Esophagus muscularis mucosa (tissue), 4 donors: ENCODE measurements around the gene NME2. TPM values are rescaled to one million over a fixed set of nuclear protein-coding genes. Genes with fewer than 3 reads are reported as not detected.

Experiments
- DNase-seq: peaks from one replicate; pipeline ENCODE4 v3.0.0-alpha.2; 2017; ENCODE audit errors: extremely low spot score
- H3K27ac ChIP-seq, 4 donors: fragments of 200-600 bp; sonication (generic); replicated peaks in 1 of 4; 1 replicate in 3 of 4; 2 replicates in 1 of 4; pipeline ENCODE4 v1.5.1; 2016 to 2019; ENCODE audit warnings: mild to moderate bottlenecking in 1 of 4
- H3K27me3 ChIP-seq, 4 donors: fragments of 200-600 bp; sonication (generic); one replicate each; pipeline versions ENCODE4 v1.5.1 to v1.6.0; 2016 to 2019
- H3K36me3 ChIP-seq, 4 donors: fragments of 200-600 bp; sonication (generic); one replicate each; pipeline ENCODE4 v1.5.1; 2016 to 2019
- H3K4me1 ChIP-seq, 4 donors: fragments of 200-600 bp; sonication (generic); one replicate each; pipeline ENCODE4 v1.5.1; 2016 to 2019
- H3K4me3 ChIP-seq, 4 donors: fragments of 200-600 bp; sonication (generic); 1 replicate in 2 of 4; 2 replicates in 2 of 4; pipeline ENCODE4 v1.5.1; 2016 to 2019; ENCODE audit warnings: mild to moderate bottlenecking in 4 of 4, moderate library complexity in 1 of 4
- H3K9me3 ChIP-seq, 4 donors: fragments of 200-600 bp; sonication (generic); 1 replicate in 3 of 4; 2 replicates in 1 of 4; pipeline ENCODE4 v1.5.1; 2016 to 2019
- EP300 ChIP-seq: sonication (generic); formaldehyde crosslinking; IDR thresholded peaks from one replicate; pipeline ENCODE4 v1.6.1; 2017; ENCODE audit warnings: antibody characterized with exemption
- POLR2A ChIP-seq: fragments of 450-650 bp; IDR thresholded peaks from one replicate; pipeline ENCODE4 v1.6.1; 2017; ENCODE audit warnings: antibody characterized with exemption, moderate library complexity, mild to moderate bottlenecking, low read depth
- POLR2AphosphoS5 ChIP-seq, 2 donors: sonication (generic); formaldehyde crosslinking; IDR thresholded peaks; one replicate each; pipeline ENCODE4 v1.6.1; 2017; ENCODE audit warnings: antibody characterized with exemption in 2 of 2
- WGBS: methylation state at CpG from one replicate; pipeline ENCODE4 v1.1.5; 2018; 5-methylcytosine and 5-hydroxymethylcytosine counted together
- intact Hi-C: fragments of 100-400 bp; cut with DNase I; formaldehyde crosslinking; loops from one replicate; pipeline ENCODE4 v1.15.1; 2023
- total RNA-seq, 4 donors: library from RNA; depleted of rRNA; stranded (reverse); fragments of >200 nt; gene quantifications; one replicate each; pipeline versions ENCODE4 v1.1.0 to v1.2.1, GENCODE V29; 2016
- TF ChIP-seq, protein P1 (sequence below), 3 experiments: fragments of 200-600 bp in 2 of 3; fragments of 450-650 bp in 1 of 3; sonication (generic) in 2 of 3; IDR thresholded peaks; one replicate each; pipeline ENCODE4 v1.5.1; 2017 to 2019; ENCODE audit warnings: antibody characterized with exemption in 3 of 3, mild to moderate bottlenecking in 2 of 3, moderate library complexity in 1 of 3

The NME2 gene
- total RNA-seq, 4 donors from 2014 or later, result 245 to 554 (median 350) TPM

- intact Hi-C loops, result no loop called here
- no peak for DNase-seq
- Histone ChIP-seq H3K27ac (no peak overlapping the region), H3K27me3 (no peaks in the 10 kb centered on the region), H3K4me1 (peaks cover 1 to 6% (median 4%) of the 10 kb centered on the region in 4 donors), H3K36me3 (no peaks in the 10 kb centered on the region), H3K9me3 (no peaks in the 10 kb centered on the region), H3K4me3 (no peak overlapping the region)
- TF ChIP-seq POLR2A (no peak), POLR2AphosphoS5 (IDR thresholded peaks at IDR 0.05) (no peak), EP300 (no peak)
- TF ChIP-seq, protein P1, sequence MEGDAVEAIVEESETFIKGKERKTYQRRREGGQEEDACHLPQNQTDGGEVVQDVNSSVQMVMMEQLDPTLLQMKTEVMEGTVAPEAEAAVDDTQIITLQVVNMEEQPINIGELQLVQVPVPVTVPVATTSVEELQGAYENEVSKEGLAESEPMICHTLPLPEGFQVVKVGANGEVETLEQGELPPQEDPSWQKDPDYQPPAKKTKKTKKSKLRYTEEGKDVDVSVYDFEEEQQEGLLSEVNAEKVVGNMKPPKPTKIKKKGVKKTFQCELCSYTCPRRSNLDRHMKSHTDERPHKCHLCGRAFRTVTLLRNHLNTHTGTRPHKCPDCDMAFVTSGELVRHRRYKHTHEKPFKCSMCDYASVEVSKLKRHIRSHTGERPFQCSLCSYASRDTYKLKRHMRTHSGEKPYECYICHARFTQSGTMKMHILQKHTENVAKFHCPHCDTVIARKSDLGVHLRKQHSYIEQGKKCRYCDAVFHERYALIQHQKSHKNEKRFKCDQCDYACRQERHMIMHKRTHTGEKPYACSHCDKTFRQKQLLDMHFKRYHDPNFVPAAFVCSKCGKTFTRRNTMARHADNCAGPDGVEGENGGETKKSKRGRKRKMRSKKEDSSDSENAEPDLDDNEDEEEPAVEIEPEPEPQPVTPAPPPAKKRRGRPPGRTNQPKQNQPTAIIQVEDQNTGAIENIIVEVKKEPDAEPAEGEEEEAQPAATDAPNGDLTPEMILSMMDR (IDR thresholded peaks at IDR 0.05), result no peak
- WGBS, result 74% methylated on average over 4 of the region's 4 CpGs
Observed at GRCh38 chr17:51147650-51148049, 18.6 kb upstream of the NME2 start.

- DNase-seq, result no peak
- H3K27ac ChIP-seq, result no peak overlapping the region
- no peak overlapping the region for H3K4me3 ChIP-seq
- no peaks in the 10 kb centered on the region for H3K9me3 ChIP-seq
- no peaks in the 10 kb centered on the region for H3K36me3 ChIP-seq
- 82% methylated on average over 2 of the region's 2 CpGs for WGBS
- TF ChIP-seq, protein P1 (IDR thresholded peaks at IDR 0.05), result no peak
- TF ChIP-seq EP300, result no peak
- no peak for TF ChIP-seq POLR2A
- no peak for TF ChIP-seq POLR2AphosphoS5 (IDR thresholded peaks at IDR 0.05)
- no peaks in the 10 kb centered on the region for H3K27me3 ChIP-seq
- H3K4me1 ChIP-seq, result peaks cover 8 to 15% (median 10%) of the 10 kb centered on the region in 4 donors
- intact Hi-C loops, result no loop called here
Observed at GRCh38 chr17:51149163-51149562, 17.0 kb upstream of the NME2 start.

GRCh38 chr17:51150932-51151331 is 15.3 kb upstream of the NME2 start:
- WGBS, result 92% methylated on average over 5 of the region's 5 CpGs
- TF ChIP-seq EP300 (no peak), POLR2AphosphoS5 (IDR thresholded peaks at IDR 0.05) (no peak), POLR2A (no peak)
- TF ChIP-seq, protein P1 (IDR thresholded peaks at IDR 0.05), result no peak
- no peak overlapping the region for H3K4me3 ChIP-seq
- no peak for DNase-seq
- H3K27me3 ChIP-seq, result no peaks in the 10 kb centered on the region
- H3K9me3 ChIP-seq, result no peaks in the 10 kb centered on the region
- peaks cover 15 to 24% (median 19%) of the 10 kb centered on the region in 4 donors for H3K4me1 ChIP-seq
- intact Hi-C loops, result loop anchor here (5.0 kb wide), 2 partner anchors 94 to 149 kb away; no protein-coding TSS in a partner anchor
- no peak overlapping the region for H3K27ac ChIP-seq
- H3K36me3 ChIP-seq, result peaks cover 0 to 6% (median 2%) of the 10 kb centered on the region in 4 donors

DNA sequence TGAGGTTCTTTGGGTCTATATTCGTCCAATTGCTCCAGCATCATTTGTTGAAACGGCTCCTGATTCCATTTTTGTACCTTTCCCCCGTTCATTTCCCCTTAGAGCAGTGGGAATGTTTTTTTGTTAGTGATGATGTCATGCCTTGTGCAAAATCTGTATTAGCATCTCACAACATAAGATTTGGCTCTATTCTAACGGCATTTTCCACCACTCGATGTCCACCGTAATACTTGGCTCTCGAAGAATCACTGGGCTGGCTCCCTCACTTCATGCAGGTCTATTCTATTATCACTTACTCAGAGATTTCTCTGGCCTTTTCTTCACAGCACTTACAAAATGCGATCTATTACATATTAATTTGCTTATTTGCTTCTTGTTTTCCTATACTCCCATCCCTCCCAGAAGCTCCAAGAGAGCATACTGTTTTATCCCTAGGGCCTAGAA is 13.4 kb upstream of the NME2 start:
- Histone ChIP-seq H3K27ac (peak overlapping the region; percentile 86 to 91 (median 88)), H3K4me1 (peaks cover 15 to 24% (median 19%) of the 10 kb centered on the region in 4 donors), H3K36me3 (peaks cover 0 to 19% (median 6%) of the 10 kb centered on the region in 4 donors), H3K9me3 (no peaks in the 10 kb centered on the region), H3K4me3 (peak overlapping the region; percentile 69 to 80 (median 76)), H3K27me3 (no peaks in the 10 kb centered on the region)
- TF ChIP-seq POLR2A, result no peak
- TF ChIP-seq EP300, result no peak
- TF ChIP-seq, protein P1 (IDR thresholded peaks at IDR 0.05), result no peak
- TF ChIP-seq POLR2AphosphoS5 (IDR thresholded peaks at IDR 0.05), result no peak
- 15% methylated on average over 8 of the region's 8 CpGs for WGBS
- no peak for DNase-seq
- intact Hi-C loops, result loop anchor here (2.0 to 5.0 kb wide), 3 partner anchors 32 to 150 kb away; partner anchors contain the start of gene SPAG9
